Measurements from ENCODE around the gene SRC.
A peak's percentile ranks its signal among the peaks of the same experiment; 100 is the strongest.

SRC gene

DNA sequence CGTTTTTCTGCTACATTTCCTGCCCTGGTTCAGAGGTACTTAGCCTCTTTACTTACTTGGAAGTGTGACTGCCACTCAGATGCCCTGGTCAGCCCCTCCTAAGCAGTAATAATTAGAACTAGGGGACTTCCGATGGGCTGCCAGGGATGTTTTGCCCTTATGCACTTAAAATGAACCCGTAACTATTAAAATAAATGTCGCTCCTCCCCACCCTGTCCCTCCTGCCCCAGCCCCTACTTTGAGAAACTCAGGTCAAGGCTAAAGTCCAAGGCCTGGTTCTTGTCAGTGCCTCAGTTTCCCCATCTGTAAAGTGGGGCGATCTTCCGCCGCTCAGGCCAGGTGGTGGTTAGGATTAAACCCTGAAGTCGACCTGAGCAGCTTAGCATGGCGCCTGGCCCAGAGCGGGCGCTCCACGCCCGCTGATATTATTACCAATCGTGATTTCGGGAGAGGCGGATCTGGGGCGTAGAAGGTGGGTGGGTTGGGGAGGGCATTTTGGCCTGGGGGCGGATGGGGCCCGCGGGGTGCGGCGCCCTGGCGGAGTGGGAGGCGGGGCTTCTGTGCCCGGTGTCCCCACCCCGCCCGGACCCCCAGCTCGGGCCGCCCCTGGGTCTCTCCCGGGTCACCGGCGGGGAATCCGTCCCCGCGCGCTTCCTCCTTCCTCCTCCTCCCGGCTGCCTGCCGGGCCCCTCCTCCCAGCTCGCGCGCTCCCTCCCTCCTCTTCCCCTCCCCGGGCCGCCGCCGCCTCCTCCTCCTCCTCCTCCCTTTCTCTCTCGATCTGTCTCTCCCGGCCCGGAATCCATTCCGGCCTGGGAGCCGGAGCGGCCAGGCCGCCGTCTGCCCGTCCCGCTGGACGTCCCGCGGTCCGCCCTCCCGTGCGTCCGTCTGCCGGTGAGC is at the start of gene SRC:
Gene SRC, plus strand, starts transcription at position 802 of the 897 bp plus-strand sequence. CDS start 38,014 bp downstream, outside the sequence.
- peak; percentile 61 for DNase-seq

DNA sequence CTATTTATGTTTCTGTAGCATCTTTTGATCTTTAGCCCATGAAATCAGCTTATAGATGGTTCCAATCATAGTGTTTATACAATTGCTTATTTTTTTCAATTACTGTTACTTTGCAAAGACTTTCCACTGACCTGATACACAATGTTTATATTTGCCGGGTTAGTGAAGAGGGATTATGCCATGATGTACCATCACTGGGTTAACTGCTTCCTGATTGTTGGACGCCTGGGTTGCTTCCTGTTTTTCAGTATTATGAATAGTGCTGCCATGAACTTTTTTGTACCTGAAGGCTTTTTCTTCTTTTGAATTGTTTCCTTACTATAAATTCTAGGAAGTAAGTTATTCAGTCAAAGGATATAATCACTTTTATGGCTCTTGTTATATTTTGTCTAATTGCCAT is 49.6 kb upstream of the SRC start:
- DNase-seq, result no peak

DNA sequence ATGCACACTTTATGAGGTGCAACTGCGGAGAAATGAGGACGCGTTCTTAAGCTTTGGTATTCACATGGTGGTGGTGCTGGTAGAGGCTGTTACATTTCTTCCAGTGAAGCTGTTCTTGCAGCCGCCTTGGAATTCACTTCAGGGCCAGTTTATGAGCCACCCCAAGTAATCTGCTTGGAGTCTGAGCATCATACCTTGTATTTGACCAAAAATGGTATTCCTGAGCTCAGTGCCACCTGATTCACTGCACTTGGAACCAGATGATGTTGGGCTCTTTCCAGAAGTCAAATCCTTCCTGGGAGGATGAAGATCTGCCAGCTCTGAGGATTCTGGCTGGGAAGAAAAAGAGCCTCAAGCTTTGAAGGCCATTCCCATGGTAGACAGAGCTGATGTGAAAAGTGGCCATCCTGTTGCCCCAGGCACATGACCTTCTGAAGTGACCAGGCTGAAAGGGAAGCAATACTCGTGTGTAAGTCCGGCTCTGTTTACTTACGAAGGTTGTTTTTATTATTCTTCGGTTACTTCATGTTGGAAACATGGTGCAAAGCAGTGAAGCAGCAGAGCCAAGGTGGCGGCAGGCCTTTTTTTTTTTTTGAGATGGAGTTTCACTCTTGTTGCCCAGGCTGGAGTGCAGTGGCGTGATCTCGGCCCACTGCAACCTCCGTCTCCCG is 48.7 kb upstream of the SRC start:
- DNase-seq, result no peak

DNA sequence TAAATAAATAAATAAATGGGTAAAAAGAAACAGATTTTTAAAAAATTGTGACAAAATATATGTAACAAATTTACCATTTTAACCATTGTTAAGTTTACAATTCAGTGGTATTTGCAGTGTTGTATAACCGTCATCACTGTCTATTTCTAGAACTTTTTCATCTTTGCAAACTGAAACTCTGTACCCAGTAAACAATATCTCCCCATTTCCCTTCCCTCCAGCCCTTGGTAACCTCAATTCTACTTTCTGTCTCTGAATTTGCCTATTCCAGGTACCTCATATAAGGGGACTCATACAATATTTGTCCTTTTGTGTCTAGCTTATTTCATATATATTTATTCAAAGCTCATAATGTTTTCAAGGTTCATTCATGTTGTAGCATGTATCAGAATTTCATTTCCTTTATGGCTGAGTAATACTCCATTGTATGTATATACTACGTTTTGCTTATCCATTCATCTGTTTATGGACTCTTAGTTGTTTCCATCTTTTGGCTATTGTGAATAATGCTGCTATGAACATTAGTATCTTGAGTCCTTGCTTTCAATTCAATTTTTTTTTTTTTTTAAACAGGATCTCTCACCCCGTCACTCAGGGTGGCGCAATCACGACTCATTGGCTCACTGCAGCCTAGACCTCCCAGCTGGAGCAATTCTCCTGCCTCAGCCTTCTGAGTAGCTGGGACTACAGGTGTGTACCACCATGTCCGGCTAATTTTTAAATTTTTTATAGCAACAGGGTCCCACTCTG is 47.6 kb upstream of the SRC start:
- DNase-seq, result peak; percentile 24

DNA sequence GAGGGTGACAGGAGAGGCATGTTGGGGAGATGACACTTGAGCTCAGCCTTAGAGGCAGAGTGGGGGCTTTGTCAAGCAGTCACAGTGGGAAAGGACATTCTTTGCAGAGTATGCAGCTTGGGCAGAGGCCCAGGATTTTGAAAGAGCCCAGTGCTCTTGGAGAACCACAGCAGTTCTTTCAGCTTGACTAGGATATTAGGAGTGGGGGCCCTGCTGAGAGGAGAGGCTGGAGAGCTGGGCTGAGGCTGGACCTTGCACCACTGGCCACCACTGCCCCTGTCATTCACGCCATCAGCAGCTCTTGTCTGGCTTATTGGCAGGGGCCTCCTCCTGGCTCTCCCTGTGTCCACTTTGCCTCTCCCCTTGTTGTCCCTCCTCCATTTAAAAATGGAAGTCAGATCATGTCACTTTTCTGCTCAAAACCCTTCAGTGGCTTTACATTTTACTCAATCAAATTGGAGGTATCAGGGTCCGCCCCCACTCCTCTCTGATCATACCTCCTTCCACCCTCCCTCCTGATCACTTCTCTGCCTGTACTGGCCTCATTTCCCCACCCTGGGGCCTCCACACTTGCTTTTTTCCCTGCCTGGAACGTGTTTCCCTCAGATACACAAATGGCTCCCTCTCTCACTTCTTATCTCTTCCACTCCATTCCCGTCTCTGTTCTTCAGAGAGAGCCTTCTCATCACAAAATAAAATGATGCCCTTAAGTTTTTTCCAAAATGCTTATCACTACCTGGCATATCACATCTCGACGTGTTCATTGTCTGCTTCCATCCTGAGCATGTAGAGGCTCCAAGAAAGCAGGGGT is 46.0 kb upstream of the SRC start:
- DNase-seq, result no peak

DNA sequence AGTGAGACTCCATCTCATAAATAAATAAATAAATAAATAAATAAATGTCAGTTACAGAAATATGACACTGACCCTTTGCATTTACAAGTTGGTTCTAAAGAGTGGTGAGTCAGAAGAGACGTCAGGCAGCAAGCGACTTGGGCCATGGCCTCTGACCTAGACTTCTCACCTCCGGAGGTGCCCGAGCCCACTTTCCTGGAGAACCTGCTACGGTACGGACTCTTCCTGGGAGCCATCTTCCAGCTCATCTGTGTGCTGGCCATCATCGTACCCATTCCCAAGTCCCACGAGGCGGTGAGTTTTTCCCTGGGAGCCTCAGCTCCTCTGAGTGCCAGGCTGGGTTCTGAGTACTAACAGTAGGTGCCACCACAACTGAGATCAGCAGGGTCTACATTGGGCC is 44.8 kb upstream of the SRC start:
- no peak for DNase-seq

DNA sequence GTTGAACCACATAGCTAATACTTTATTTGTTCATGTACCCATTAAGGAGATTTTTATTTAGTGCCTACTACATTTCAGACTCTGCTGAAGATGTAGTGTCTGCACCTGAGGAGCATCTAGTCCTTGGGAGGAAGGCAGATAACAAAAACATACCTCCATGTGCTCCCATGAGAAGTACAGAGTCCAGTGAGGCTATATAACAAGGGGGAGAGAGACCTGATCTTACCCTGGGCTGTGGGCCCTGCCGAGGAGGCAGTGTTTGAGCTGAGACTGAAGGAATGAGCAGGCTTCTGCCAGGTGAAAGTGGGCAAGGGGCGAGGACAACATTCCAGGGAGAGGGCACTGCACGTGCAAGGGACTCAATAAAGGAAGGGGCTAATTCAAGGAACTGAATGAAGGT is 44.4 kb upstream of the SRC start:
- no peak for DNase-seq

DNA sequence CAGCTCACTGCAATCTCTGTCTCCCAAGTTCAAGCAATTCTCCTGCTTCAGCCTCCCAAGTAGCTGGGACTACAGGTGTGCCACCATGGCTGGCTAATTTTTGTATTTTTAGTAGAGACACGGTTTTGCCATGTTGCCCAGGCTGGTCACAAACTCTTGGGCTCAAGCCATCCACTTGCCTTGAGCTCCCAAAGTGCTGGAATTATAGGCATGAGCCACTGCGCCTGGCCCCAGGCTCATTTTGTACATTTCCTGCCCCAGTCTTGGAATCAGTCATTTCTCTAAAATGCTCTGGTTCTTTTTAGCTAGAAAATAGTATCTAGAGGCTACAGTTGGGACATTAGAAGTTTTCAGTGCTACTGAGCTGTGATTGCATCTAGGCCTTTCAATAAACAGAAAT is 43.0 kb upstream of the SRC start:
- no peak for DNase-seq

DNA sequence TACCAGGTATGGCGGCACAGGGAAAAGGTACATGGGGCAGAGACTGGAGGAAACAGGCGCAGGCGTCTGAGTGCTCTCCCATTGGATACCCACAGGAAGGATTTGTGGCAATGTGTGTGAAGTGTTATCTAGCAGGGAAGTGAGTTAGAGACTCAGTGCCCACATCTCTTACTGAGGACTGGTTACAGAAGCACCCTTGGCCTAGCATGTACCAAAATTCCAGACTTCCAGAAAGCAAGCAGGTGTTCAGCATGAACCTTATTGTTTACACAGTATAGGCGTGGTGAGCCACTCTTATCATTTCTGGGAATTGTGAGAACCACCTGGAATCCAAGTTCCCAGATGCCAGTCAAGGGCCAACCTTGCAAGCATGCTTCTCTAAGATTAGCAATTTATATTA is 42.3 kb upstream of the SRC start:
- DNase-seq, result no peak

DNA sequence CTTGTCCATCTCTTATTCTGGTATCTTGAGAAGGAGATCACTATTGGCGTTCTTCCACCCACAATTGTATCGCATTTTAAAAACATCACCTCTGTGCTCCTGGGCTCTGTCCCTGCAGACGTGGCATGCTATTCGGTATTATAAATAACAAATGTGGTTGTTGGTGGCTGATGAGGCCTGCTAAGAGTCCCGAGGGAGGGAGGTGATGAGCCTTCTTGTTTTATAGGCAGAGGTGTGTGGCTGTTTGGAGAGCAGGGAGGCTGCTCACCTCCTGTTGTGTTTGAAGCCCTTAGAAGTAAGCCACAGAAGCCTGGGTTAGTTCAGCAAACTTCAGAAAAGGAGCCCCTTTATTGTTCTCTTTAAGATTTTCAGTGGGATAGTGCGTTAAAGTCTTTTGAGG is 40.9 kb upstream of the SRC start:
- DNase-seq, result no peak

DNA sequence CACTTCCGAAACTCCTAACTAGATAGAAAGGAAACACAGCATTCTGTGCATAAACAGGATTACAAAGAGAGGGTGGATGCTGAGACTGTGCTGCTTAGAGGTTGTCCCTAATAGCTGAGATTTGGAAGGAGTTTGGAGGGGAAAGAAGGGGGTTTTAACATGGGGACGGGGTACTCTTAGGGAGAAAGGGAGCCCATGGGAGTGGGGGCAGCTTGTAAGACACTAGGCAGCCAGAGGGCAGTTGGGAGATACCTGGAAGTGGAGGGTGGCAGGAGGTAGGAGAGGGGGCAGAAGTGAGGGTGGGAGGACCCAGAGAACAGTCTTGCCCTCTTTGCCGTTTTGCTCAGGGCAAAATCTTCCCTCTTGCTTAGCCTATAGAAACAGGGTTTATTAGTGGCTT is 40.1 kb upstream of the SRC start:
- DNase-seq, result no peak

DNA sequence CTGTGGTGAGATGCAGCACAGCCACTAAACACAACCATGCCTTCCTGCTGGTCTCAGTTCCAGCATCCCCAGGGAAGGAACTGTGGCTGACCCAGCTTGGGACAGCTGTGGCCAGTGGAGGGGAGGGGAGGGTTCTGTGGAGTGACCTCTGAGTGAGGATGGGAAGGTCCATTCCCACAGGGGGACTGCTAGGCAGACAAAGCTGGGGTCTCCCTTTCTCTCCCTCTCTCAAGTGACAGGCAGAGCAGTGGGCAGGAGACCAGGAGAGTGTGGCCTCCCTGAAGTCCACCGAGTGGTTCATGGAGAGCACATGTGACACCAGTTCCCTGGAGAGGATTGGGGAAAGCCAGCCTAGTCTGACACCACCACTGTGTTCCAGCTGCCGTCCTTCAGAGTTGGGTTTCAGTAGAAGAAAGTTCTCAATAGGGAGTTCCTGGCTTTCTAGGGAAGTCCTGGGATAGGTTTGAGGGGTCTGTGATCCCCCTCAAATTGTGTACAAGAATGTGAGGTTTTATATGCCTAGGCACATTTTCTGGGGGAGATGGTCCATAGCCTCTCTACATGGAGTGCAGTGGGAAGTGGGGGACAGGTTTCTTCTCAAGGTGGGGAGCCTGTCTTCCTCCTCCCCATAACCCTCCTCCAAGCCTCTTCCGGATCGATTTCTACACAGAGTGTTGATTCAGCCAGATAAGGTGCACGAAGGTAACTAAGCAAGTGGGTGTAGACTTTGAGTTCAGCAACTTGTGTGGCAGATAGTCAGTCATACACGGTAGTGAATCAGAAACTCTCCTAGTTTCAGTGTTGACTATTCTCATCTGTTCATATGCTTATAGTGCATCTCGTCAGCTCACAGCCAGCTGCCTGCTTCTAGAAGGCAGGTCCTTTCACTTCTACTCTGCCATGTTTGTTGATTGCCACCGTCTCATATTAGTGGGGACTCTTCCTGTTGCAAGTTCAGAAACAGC is 37.6 kb upstream of the SRC start:
- peak; percentile 38 for DNase-seq

DNA sequence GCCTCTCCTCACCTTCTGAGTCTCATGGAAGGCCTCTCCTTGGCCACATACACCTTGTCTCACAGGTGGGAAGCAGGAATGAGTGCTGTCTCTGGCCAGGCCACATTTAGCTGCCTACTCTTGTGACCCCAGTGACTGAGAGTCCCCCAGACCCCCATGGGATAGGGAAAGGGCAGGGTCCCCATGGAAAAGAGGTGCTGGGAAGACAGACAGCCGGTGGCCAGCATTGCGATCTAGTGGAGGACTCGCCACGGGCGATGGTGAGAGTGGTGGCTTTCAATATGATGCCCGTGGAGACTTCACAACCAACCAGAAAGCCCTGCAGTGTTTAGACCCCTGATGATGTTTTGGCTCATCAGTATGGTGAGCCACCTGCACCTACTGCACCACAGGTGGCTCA is 36.6 kb upstream of the SRC start:
- DNase-seq, result no peak

DNA sequence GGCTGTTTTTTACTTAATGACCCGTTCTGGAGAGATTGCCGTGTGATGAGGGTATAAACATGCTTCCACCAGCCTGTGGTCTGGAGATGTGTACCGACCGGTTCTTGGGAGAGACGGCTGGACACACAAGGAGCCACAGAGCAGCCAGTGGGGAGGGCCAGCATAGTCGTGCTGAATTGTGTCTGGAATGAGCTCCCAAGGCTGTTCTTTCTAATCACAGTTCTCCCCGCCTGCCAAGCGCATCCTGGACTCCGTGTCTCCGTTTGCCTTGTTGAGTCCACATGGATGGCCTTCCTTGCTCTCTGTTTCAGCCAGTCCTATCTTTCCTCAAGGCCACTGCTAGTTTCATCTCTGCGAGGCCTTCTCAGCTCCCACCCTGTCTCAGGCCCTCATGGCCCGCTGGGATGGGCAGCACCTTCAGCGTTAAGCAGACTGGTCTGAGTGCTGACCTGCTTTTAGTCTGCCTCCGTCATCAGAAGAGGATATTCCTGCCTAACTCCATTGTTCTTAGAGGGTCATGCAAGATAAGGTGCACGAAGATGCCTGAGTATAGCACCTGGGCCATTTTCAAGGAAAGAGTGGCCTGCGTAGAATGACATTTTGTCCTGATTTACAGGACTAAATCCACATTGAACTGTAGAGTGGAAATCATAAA is 35.9 kb upstream of the SRC start:
- no peak for DNase-seq

DNA sequence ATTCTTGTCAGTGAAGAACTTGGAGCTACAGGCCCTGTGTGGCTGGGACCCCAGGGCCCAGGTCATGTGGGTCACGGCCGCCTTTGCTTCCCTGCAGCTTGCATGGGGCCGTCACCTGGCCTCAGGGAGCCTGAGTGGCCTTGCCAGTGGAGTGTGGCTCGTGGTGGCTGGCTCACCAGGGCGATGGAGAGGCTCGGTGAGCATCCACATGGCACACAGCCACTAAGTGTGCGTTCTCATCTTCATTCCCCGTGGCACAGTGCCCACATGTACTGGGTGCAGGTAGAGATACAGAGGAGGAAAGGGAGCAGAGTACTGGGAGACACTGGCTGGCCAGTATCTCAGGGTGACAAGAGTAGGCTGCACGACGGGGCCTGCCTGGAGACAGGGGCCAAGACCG is 35.0 kb upstream of the SRC start:
- DNase-seq, result no peak

DNA sequence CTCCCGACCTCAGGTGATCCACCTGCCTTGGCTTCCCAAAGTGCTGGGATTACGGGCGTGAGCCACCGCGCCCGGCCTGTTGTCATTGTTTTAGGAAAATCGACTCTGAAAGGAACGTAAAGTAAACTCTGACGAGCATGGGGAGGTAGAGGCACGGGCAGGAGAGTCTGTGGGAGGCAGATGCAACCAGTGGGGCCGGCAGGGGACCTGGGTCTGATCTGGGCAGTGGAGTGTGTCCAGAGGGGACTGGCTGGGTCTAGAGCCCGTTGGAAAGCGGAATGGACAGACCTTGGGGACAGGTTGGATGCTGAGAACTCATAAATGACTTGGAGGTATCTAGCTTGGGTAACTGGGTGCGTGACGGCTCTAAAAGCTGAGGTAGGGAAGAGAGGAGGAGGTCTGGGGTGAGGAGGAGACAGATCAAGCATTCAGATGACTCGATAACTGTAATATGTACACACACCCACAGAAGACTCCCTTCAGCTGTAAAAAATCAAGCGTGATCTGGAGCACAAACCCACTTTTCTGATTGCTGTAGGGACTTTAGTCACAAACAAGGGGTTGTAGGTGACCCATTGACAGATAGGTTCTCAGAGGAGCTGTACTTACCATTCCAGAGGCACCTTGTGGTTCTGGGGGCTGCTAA is 34.1 kb upstream of the SRC start:
- DNase-seq, result no peak

DNA sequence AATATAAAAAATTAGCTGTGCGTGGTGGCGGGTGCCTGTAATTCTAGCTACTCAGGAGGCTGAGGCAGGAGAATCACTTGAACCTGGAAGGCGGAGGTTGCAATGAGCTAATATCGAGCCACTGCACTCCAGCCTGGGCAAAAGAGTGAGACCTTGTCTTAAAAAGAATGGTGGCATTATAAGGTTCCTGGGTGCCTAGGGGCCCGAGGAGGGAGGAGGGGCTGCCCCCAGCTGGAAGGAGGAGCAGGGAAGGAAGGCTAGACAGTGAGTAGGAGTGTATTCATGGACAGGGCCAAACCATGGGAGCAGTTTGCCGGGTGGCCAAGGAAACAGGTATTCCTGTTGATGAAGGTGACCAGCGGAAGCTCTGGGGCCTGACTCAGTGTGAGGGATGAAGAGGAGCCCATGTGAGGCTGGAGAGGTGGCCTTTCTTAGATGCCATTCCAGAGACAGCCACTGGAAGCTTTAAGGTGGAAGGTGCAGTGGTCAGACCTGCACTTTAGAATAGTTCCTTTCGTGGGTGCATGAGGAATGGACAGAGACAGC is 32.3 kb upstream of the SRC start:
- no peak for DNase-seq

DNA sequence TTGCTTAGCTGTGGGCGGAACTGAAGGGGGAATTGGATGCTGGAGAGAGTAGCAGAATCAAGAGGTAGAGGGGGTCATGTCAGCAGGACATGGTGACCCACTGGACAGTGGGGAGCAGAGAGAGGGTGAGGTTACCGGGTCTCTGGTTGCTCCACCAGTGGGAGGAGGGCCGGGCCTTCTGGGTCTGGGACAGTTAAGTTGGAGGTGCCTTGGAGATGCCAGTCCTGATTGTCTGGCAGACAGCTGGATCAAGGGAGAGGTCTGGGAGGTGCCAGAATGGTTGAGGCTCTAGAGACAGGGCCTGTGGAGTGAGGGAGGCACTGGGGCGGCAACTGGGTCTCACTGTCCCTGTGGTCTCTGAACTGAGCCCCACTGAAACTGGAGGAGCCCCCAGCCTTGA is 31.8 kb upstream of the SRC start:
- no peak for DNase-seq

DNA sequence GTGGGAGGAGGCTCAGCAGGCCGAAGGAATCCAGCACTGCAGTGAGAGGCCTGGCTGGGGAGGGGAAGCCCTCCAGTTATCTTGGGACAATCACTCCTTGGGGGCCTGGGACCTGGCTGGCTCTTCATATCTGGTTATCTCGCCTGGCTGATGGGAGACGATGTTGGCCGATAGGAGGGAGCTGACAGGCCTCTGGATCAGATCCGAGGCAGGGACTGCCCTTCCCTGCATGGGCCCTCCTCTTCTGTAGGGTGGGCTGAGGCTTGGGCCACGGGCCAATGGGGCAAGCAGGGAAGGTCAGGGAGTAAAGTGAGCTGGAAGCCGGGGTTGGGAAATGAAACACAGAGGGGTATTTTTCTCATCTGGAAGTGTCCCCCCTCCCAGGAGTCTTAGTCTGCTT is 31.3 kb upstream of the SRC start:
- DNase-seq, result no peak

DNA sequence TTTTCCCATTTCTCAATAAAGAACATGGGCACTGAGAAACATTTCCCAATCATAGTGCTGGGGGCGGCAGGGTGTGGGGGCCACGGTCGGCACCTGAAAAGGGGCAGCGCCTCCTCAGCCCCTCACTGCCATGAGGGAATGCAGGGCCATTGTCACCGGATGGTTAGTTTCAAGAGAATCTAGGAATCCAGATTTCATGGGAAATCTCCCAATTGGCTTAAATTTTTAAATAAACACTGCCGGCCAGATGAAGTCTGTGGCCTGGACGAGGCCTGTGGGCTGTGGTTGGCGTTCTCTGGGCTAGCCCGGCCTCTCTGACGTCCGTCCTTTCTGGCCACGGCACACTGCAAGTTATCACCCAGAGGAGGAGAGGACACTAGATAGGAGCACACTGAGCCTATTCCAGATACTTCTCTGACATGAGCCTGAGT is 30.9 kb upstream of the SRC start:
- DNase-seq, result no peak

Data from activated CD4-positive, alpha-beta T cell treated with anti-CD3 and anti-CD28 coated beads for 48 hours (primary cell).